ENCODE results near the gene MARS1.
"Not testable (repeated sequence)": the region's sequence is repeated elsewhere in the genome, so short reads cannot be mapped to it uniquely, and the experiment has no call there.

MARS1 gene

GRCh38 chr12:57473886-57474285 is 14.0 kb upstream of the MARS1 start:
- DNase-seq: no peak

GRCh38 chr12:57474430-57474829 is 13.4 kb upstream of the MARS1 start:
- no peak for DNase-seq

GRCh38 chr12:57474862-57475261 is 13.0 kb upstream of the MARS1 start:
- no peak for DNase-seq

DNA sequence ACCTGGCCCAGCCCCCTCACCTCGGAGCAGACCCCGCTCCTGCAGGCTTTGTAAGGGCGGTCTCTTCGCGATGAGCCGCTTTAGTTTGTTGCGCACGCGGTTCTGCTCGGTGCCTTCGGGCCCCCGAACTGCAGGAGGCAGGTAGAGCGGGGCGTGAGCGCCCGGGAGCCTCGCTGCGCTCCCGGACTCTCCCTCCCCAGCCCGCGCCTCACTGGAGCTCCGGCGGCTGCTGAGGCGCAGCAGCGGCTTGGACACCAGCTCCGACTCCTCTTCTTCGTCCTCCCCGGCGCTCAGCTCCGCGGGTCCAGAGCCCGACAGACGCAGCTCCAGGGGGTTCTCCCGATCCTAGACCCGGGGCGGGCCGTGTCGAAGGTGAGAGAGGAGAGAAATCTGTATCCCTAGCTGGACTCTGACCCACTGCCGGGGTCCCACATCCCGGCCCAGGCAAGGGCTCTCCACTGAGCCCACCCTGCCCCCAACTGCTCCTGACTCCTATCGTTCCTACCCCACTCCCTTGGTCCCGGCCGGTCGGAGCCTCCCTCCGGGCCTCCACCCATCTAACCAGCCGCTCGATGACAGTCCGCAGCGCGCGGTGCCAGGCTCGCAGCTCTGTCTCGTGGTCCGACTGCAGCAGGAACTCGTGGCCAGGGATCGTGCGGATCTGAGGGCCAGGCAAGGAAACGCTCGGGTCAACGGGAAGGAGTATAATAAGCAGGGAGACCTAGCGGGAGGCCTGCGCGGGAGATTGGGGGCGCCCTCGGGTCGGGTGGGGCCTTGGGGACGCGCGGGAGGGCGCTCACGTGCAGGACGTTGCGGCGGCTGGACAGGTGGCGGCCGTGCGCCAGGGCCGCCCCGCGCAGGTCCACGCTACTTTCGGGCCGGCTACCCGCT is 12.4 kb upstream of the MARS1 start:
- no peak for DNase-seq

GRCh38 chr12:57476162-57476992 is 11.5 kb upstream of the MARS1 start:
- peak; percentile 87 for DNase-seq

DNA sequence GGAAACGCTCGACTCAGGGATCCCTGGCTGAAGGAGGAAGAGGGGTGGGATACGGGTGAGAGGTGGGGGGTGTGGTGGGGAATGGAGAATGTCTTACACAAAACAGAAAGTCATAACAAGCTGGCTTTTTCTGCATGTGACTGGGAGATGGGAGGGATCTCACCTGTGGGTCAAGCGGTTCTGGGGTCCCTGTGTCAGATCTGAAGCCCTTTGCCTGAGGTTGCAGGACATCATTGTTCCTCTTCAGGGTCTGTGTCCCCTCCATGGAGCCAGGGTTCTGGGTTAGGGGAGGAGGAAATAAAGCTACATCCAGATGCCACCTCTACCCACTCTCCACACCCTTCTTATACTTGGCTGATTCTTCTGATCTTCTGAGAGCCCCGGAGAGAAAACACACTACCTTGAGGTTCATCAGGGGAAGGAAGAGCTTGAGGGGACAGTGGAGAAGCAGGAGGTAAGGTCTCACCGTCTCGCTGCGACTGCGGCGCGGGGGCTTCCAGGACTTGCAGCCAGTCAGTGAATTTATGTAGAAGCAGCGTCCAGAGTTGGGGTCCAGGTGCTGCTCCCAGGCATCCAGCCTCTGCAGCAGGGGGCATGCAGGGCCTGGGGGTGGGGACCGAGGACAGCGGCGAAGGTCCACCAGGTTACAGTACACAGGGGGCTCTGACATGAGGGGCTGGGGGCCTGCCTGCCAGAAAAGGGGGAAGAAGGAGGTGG is 10.7 kb upstream of the MARS1 start:
- no peak for DNase-seq

GRCh38 chr12:57477710-57478681 is 9.9 kb upstream of the MARS1 start:
- DNase-seq: peak; percentile 84

DNA sequence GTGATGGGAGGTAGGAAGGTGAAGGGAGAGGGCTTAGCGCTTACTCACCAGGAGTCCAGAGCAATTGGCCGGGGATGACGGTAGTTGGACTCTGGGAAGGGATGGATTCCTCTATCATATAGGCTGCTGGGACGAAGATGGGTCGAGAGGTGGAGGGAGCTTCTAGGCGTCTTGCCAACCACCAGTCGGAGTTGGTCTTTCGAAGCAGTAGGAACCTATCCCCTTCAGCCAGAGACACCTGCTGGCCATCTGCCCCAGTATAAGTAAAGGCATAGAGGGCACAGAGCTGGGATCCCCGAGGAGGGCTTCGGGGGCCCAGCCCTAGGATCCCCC is 8.9 kb upstream of the MARS1 start:
- DNase-seq: no peak

DNA sequence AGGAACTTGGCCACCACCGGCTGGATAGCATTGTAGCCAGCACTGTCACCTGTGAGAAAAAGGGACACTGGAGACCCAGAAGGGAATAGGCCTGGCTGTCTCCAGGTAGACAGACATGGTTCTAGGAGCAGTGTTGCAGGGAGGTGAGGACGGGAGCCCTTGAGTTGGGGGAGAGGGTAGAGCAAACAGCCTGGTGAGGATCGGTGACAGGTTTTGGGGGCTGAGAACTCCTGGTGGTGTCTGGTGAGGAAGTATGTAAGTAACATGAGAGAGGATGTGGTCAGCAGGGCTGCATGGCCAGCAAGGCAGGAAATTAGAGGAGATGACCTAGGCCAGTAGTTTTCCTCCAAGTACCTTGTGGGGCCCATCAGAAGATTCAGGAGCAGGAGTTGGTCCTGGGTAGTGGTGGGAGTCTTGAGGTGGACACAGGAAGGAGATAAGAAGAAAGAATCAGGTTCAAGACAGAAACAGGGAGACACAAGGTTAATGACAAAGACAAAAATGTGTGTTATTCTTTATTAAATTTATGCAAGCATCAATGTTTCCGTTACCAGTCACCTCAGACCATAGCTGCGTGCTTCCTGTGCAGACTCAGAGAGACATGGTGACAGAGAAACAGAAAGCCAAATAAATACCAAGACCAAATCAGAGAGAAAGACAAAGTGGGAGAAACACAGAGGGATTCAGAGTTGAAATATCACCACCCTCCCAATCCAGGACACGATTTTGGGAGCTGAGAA is 8.3 kb upstream of the MARS1 start, which contains the start of gene ARHGAP9:
Gene ARHGAP9, minus strand, starts transcription at position 491 of the 740 bp plus-strand sequence. Its CDS starts 460 bp downstream, at position 31.
- DNase-seq: peak; percentile 84

DNA sequence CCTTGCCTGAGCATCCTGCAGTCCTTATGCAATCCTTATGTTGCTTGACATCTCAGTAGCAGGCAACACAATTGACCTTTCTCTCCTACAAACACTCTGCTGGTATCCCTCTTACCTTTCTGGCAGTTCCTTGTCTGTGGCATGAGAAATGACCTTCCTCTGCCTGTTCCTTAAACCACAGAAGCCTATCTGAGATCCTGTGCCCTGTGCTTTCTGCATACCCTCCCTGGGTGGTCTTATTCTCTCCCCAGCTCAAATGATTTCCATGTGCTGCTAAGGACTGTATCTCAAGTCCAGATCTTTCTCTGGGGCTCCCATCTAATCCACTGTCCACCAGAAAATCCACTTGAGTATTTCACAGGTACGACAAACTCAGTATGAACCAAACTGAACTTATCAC is 6.2 kb upstream of the MARS1 start:
- DNase-seq: no peak

- no peak for DNase-seq
Observed at GRCh38 chr12:57483466-57483865, 4.4 kb upstream of the MARS1 start.

DNA sequence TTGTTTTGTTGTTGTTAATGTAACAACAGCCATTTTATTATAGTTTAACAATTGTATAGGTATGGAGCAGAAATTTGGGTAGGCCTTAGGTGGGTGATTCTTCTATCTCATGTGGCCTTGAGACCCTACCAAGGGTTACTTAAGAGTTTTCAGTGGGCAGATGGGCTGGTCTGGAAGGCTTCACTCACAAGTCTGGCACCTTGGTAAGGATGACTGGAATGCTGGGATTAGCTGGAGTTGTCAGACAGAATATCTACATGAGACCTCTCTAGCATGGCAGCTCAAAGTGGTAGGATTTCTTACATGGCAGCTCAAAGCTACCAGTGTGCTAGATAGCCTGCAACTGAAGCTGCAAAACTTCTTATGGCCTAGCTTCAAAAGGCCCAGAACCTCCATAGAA is 2.2 kb upstream of the MARS1 start:
- no peak for DNase-seq

GRCh38 chr12:57487055-57487596 is 742 bp upstream of the MARS1 start:
- DNase-seq: no peak

DNA sequence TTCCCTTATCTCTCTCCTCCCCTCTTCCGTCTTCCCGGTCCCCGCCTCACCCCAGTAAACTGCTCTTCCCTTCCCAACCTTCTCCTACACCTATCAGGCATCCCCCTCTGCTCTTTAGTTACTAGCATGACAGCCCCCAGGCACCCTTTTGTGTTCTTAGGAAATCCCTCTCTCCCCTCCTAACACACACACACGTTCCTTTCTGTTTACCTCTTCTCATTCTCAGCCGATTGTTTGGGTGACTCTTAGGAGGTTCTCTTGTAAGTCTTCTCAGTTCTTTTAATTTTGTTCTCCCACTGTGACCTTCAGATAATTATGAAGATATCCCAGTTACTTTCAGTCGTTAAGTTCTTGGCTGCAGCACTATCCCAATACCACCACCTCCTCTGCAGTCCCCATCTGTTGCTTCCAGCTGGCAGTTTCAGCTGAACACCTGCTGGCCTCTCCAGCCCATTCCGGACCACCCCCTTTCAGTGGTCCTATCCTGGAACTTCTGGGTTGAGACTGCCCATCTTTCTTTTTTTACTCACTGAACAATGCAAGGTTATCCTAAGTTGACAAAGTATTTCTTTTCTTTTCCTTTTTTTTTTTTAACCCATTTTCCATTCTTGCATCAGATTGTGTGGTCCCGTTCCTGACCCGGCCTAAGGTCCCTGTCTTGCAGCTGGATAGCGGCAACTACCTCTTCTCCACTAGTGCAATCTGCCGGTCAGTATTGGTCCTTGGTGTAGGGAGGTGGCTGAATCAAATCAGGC is 711 bp downstream of the MARS1 start:
- DNase-seq: no peak

- DNase-seq: no peak
Observed at GRCh38 chr12:57489157-57489641, 1.3 kb downstream of the MARS1 start.

DNA sequence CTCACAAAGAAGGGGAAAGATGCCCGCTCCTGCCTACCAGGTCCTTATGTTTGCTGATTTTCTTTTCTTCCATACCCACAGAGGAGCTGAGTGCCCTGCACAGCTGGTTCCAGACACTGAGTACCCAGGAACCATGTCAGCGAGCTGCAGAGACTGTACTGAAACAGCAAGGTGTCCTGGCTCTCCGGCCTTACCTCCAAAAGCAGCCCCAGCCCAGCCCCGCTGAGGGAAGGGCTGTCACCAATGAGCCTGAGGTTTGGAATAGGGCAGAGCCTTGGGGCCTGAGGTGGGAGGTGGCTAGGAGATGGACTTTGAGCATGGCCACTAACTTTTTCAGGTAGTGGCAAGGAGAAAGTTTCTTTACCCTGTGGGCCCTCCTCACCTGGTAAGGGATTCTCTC is 2.3 kb downstream of the MARS1 start:
- DNase-seq: no peak

- DNase-seq: no peak
Observed at GRCh38 chr12:57491393-57492280, 3.8 kb downstream of the MARS1 start.

- DNase-seq: not testable (repeated sequence)
Observed at GRCh38 chr12:57495051-57495701, 7.3 kb downstream of the MARS1 start.
